OCI-LY3 (cell line): Measurements from ENCODE around the gene POLDIP3.
"Not testable (repeated sequence)": the region's sequence is repeated elsewhere in the genome, so short reads cannot be mapped to it uniquely, and the experiment has no call there.

ENCODE experiments used
- H2AFZ ChIP-seq: fragments of 200-600, 300-600 bp; shearing (Covaris generic); 2 replicates; pipeline ENCODE4 v1.6.0; 2014; ENCODE audit warnings: antibody characterized with exemption, low read depth, low read length
- H3K27ac ChIP-seq: fragments of 200-600, 300-600 bp; sonication (generic); 2 replicates; pipeline ENCODE4 v1.5.1; 2014; ENCODE audit warnings: mild to moderate bottlenecking, low read length, moderate library complexity, mixed read lengths
- H3K27me3 ChIP-seq: fragments of 200-600, 300-600 bp; sonication (generic); 2 replicates; pipeline ENCODE4 v1.6.1; 2014; ENCODE audit warnings: low read depth, low read length, mixed read lengths
- H3K36me3 ChIP-seq: fragments of 200-600, 300-600 bp; sonication (generic); replicated peaks from 2 replicates; pipeline ENCODE3; 2014; ENCODE audit warnings: low read depth, low read length, mixed read lengths
- H3K4me1 ChIP-seq: fragments of 300-600, 200-600 bp; sonication (generic); 2 replicates; pipeline ENCODE4 v1.6.1; 2014; ENCODE audit warnings: low read length, mixed read lengths
- H3K4me2 ChIP-seq: fragments of 200-600, 300-600 bp; sonication (generic); 2 replicates; pipeline ENCODE4 v1.6.1; 2014; ENCODE audit warnings: low read length, mixed read lengths
- H3K4me3 ChIP-seq: fragments of 300-600, 200-600 bp; sonication (generic); 2 replicates; pipeline ENCODE4 v1.5.1; 2014; ENCODE audit warnings: antibody characterized with exemption, mild to moderate bottlenecking, low read length, moderate library complexity
- H3K79me2 ChIP-seq: fragments of 300-600, 200-600 bp; shearing (Covaris generic); 2 replicates; pipeline ENCODE4 v1.6.1; 2014; ENCODE audit warnings: mild to moderate bottlenecking, low read length, mixed read lengths
- H3K9ac ChIP-seq: fragments of 300-600, 200-600 bp; shearing (Covaris generic); 2 replicates; pipeline ENCODE4 v1.6.0; 2014; ENCODE audit warnings: mild to moderate bottlenecking, low read length, moderate library complexity
- H3K9me3 ChIP-seq: fragments of 200-600, 300-600 bp; shearing (Covaris generic); 2 replicates; pipeline ENCODE4 v1.6.1; 2014; ENCODE audit warnings: low read length, mixed read lengths; ENCODE audit not compliant: insufficient read depth
- H4K20me1 ChIP-seq: fragments of 200-600, 300-600 bp; sonication (generic); 2 replicates; pipeline ENCODE4 v1.6.1; 2016; ENCODE audit warnings: low read length, mixed read lengths; ENCODE audit not compliant: insufficient read depth
- EZH2phosphoT487 ChIP-seq: fragments of 200-600 bp; shearing (Covaris generic); IDR thresholded peaks from 2 replicates; pipeline ENCODE4 v1.6.1; 2018; ENCODE audit warnings: antibody characterized with exemption, mixed run types, low read depth

Gene POLDIP3

DNA sequence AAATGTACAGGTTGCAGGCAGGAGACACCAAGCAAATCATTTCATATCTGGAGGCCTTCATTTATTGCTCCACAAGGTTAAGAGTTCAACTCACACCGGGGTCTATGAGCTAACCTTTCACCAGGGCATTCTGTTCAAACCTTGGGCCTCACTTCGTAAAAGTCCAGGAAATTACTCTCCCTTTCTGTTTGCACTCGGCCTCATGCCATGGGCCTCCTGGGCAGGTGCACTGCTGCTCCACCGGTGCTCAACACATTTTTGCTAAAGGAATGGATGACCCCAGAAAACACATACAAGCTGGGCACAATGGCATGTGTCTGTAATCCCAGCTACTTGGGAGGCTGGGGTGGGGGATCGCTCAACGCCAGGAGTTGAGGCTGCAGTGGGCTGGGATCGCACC lies 78.5 kb downstream of the POLDIP3 start:
- peaks cover 45% of the 10 kb centered on the region for H3K4me1 ChIP-seq
- H2AFZ ChIP-seq = no peak overlapping the region
- H3K27me3 ChIP-seq = no peaks in the 10 kb centered on the region
- no peaks in the 10 kb centered on the region for H3K9me3 ChIP-seq
- H3K4me2 ChIP-seq = no peak overlapping the region
- no peak for TF ChIP-seq EZH2phosphoT487
- no peak overlapping the region for H3K4me3 ChIP-seq
- no peaks in the 10 kb centered on the region for H3K36me3 ChIP-seq
- H3K27ac ChIP-seq = no peak overlapping the region
- no peaks in the 10 kb centered on the region for H3K79me2 ChIP-seq
- no peaks in the 10 kb centered on the region for H4K20me1 ChIP-seq
- H3K9ac ChIP-seq = no peak overlapping the region

GRCh38 chr22:42535082-42535731 lies 79.5 kb downstream of the POLDIP3 start:
- not testable (repeated sequence) for H3K27ac ChIP-seq, H4K20me1 ChIP-seq, H3K36me3 ChIP-seq, H3K79me2 ChIP-seq, H3K4me2 ChIP-seq, H2AFZ ChIP-seq, H3K4me3 ChIP-seq, H3K9me3 ChIP-seq, H3K9ac ChIP-seq, H3K27me3 ChIP-seq
- peaks cover 45% of the 10 kb centered on the region for H3K4me1 ChIP-seq
